ENCODE results near the gene PARD3. TPM values are rescaled to one million over a fixed set of nuclear protein-coding genes. Genes with fewer than 3 reads are reported as not detected.

The PARD3 gene
- total RNA-seq, 2 experiments from 2014 or later, result 0.15 to 0.18 TPM

DNA sequence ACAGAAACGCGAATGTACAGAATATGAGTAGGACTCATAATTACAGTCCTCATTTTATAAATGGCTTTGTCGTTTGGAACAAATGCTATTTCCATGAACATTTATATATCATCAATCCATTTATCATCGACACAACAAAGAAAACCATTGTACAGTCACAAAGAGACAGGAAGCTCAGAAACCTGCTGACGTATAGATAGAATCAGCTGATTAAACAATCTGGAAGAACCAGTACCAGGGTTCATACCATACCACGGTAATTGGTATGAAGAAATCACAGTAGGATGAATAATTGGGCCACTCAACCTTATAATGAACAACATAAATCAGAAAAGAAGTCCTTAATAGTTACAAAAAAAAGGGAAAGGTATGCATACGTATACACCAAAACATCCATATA lies 295.0 kb downstream of the PARD3 start:
- ChIA-PET POLR2A (no interaction called here), CTCF (interaction anchor here (1.4 kb wide), 1 partner anchor 118 kb away, joined by 3 read pairs; no protein-coding TSS in a partner anchor)
- no peak overlapping the region for H3K4me3 Mint-ChIP-seq
- no peak for DNase-seq
- H3K27me3 Mint-ChIP-seq, result peaks cover 10% of the 10 kb centered on the region
- no peaks in the 10 kb centered on the region for H3K36me3 Mint-ChIP-seq (ENCODE audit: low read depth)
- peaks cover 2% of the 10 kb centered on the region for H3K4me1 Mint-ChIP-seq
- H3K9me3 Mint-ChIP-seq, result no peaks in the 10 kb centered on the region
- H3K27ac Mint-ChIP-seq, result no peak overlapping the region

DNA sequence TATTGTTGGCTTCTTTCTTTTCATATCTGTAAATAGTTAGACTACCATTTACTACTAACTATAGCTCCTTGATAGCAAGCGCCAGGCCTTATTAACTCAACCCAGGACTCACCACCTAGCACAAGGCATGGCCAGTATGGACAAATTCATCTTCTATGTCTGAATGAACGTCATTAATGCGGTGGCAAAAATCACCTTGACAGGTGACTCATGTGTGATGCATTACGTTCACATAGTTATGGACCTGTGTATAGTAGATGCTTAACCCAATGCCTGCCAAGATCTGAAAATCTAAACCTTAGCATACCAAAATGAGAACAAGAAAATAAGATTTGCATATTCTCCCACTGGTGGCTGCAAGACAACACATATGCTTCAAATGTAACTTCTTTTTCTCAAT lies 300.8 kb downstream of the PARD3 start:
- no peak overlapping the region for H3K4me3 Mint-ChIP-seq
- POLR2A ChIA-PET, result no interaction called here
- peaks cover 10% of the 10 kb centered on the region for H3K27me3 Mint-ChIP-seq
- no peak overlapping the region for H3K27ac Mint-ChIP-seq
- DNase-seq, result no peak
- no peaks in the 10 kb centered on the region for H3K4me1 Mint-ChIP-seq
- H3K36me3 Mint-ChIP-seq (ENCODE audit: low read depth), result no peaks in the 10 kb centered on the region
- H3K9me3 Mint-ChIP-seq, result no peaks in the 10 kb centered on the region
- CTCF ChIA-PET, result no interaction called here

DNA sequence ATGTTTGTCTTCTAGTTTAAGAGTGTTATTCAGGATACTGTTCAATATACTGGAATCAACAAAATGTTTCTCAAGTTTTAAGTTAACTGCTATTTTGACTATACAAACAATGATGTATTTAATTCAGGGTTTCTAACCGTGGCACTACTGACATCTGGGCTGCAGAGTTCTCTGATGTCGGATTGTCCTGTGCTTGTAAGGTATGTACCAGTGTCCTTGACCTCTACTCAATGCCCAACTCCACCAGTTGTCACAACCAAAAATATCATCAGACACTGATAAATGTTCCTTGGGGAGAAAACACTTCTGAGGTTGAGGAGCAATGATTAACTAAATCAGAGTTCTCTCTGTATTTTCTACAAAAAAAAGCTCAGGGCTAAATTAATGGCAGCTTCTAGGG lies 301.5 kb downstream of the PARD3 start:
- H3K27me3 Mint-ChIP-seq, result peaks cover 10% of the 10 kb centered on the region
- no peak overlapping the region for H3K27ac Mint-ChIP-seq
- ChIA-PET CTCF (no interaction called here), POLR2A (no interaction called here)
- no peaks in the 10 kb centered on the region for H3K9me3 Mint-ChIP-seq
- no peak overlapping the region for H3K4me3 Mint-ChIP-seq
- H3K4me1 Mint-ChIP-seq, result no peaks in the 10 kb centered on the region
- DNase-seq, result no peak
- no peaks in the 10 kb centered on the region for H3K36me3 Mint-ChIP-seq (ENCODE audit: low read depth)

DNA sequence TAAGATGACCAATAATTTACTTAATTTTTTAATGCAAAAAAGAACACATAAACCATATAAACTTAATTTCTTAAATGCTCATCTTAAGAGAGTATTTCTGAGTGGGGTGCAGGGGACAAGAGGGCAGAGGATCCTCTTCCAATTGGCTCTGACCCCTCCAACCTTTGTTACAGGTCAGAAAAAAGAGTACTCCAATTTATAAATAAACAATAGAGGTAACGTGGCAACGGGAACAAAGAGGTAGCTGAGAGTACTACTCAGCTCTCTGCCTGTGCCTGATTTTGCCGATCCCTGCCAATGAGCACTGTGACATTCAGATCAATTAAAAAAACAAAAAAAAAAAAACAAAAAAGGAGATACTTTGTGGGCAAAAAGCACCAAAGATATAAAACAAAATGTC lies 307.9 kb downstream of the PARD3 start:
- ChIA-PET CTCF (no interaction called here), POLR2A (no interaction called here)
- H3K27me3 Mint-ChIP-seq, result peaks cover 8% of the 10 kb centered on the region
- H3K9me3 Mint-ChIP-seq, result no peaks in the 10 kb centered on the region
- DNase-seq, result no peak
- H3K27ac Mint-ChIP-seq, result no peak overlapping the region
- no peaks in the 10 kb centered on the region for H3K4me1 Mint-ChIP-seq
- no peaks in the 10 kb centered on the region for H3K36me3 Mint-ChIP-seq (ENCODE audit: low read depth)
- H3K4me3 Mint-ChIP-seq, result no peak overlapping the region

DNA sequence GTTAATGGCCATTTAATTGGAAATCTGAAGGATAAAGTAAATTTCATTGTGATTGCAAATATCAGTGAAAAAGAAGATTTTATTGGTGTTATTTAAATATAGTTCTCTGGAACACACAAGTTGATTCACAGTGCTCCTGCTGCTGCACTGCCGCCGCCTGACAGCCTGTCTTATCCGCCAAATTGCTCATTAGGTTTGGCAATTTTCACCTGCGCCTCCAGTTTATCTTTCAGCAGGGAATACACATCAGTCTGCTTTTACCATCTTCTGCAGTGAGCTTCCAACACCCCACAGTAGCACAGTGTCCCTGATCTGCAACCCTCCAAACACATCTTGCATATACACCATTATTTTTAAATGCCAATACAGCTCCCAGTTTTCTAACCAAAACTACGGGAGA lies 308.3 kb downstream of the PARD3 start:
- no peak overlapping the region for H3K4me3 Mint-ChIP-seq
- ChIA-PET CTCF (no interaction called here), POLR2A (interaction anchor here (0.6 kb wide), 1 partner anchor 414 kb away, joined by 3 read pairs; no protein-coding TSS in a partner anchor)
- no peaks in the 10 kb centered on the region for H3K36me3 Mint-ChIP-seq (ENCODE audit: low read depth)
- H3K27me3 Mint-ChIP-seq, result peaks cover 8% of the 10 kb centered on the region
- no peaks in the 10 kb centered on the region for H3K9me3 Mint-ChIP-seq
- DNase-seq, result no peak
- no peak overlapping the region for H3K27ac Mint-ChIP-seq
- H3K4me1 Mint-ChIP-seq, result no peaks in the 10 kb centered on the region

DNA sequence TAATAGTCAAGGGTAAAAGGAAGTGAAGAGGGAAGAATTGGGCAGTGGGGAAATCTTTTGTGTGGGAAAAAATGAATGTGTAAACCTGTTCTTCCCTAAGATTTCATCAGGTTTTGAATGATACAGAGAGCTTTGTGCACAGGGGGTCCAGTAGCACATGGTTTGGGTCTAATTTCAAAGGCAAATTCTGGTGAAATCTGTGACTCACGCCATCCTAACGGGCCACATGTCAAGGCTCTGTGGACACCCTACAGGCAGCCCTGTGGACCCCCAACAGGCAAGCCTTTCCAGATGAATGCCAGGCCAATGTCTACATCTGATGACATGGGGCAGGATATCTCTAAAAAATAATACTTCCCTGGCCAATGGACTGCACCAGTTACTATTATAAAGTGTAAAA lies 309.8 kb downstream of the PARD3 start:
- ChIA-PET CTCF (no interaction called here), POLR2A (no interaction called here)
- H3K36me3 Mint-ChIP-seq (ENCODE audit: low read depth), result no peaks in the 10 kb centered on the region
- no peaks in the 10 kb centered on the region for H3K4me1 Mint-ChIP-seq
- peaks cover 6% of the 10 kb centered on the region for H3K27me3 Mint-ChIP-seq
- H3K27ac Mint-ChIP-seq, result no peak overlapping the region
- no peak for DNase-seq
- H3K9me3 Mint-ChIP-seq, result no peaks in the 10 kb centered on the region
- H3K4me3 Mint-ChIP-seq, result no peak overlapping the region

DNA sequence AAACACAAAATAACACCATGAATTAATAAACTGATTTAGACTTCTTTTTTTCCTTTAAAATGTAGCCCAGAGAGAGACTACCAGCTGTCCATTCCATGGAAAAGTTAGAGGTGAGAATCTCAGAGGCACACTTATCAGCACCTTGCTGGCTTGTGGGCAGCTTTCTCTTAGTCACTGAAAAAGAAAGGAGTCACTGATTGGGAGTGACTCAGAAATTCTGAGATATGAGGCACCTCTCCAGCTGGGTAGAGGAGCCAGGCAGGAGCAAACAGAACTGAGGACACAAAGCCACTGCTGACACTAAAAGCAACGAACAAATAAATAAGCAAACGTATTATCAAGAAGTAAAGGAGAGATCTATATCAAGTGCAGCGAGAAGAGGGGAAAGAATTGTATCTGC lies 310.6 kb downstream of the PARD3 start:
- peaks cover 2% of the 10 kb centered on the region for H3K27me3 Mint-ChIP-seq
- ChIA-PET POLR2A (no interaction called here), CTCF (no interaction called here)
- no peak overlapping the region for H3K27ac Mint-ChIP-seq
- H3K9me3 Mint-ChIP-seq, result no peaks in the 10 kb centered on the region
- no peaks in the 10 kb centered on the region for H3K36me3 Mint-ChIP-seq (ENCODE audit: low read depth)
- no peak for DNase-seq
- H3K4me3 Mint-ChIP-seq, result no peak overlapping the region
- no peaks in the 10 kb centered on the region for H3K4me1 Mint-ChIP-seq

DNA sequence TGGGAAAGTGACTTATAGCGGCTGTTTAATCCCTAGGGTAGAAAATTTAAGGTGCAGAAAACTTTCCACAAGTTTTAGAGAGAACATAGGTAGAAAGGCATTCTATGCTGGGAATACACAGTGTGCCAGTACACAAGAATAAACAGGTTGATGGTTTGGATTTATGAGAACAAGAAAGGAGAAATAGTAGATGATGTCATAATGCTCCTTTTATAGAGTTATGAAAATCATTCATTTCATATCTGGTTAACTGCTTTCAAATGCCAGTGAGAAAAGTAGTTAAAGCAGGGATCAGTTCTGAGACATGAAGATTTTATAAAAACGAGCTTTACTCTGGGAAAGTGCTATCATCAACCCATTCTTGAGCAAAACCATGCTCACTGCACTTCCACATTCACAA lies 311.4 kb downstream of the PARD3 start:
- Mint-ChIP-seq H3K36me3 (ENCODE audit: low read depth) (no peaks in the 10 kb centered on the region), H3K9me3 (no peaks in the 10 kb centered on the region), H3K27ac (no peak overlapping the region), H3K4me1 (no peaks in the 10 kb centered on the region), H3K4me3 (no peak overlapping the region), H3K27me3 (peaks cover 2% of the 10 kb centered on the region)
- POLR2A ChIA-PET, result no interaction called here
- no peak for DNase-seq
- CTCF ChIA-PET, result no interaction called here

DNA sequence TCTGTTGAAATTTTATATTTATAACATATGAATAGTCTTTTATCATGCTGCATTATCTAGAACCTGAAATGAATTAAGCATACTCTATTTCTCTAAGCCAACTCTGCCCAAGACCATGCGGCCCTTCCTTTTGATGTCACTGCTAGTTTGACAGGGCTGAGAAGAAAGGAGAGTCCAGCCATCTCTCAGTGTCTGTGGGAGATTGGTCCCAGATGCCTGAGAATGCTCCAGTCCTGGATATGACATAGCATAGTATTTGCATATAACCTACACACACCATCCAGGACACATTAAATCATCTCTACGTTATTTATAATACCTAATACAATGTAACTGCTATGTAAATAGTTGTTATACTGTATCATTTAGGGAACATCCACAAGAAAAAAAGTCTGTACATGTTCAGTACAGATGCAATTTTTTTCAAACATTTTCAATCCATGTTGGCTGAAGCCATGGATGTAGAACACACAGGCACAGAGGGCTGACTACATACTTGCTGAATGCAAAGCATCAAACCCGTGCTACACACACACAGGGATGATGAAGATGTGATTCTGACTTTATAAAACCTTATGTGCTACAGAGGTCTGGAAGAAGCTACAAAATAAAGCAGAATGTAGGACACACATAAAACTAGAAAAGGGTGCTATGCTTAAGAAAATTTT lies 315.4 kb downstream of the PARD3 start:
- no peak overlapping the region for H3K27ac Mint-ChIP-seq
- peaks cover 2% of the 10 kb centered on the region for H3K27me3 Mint-ChIP-seq

DNA sequence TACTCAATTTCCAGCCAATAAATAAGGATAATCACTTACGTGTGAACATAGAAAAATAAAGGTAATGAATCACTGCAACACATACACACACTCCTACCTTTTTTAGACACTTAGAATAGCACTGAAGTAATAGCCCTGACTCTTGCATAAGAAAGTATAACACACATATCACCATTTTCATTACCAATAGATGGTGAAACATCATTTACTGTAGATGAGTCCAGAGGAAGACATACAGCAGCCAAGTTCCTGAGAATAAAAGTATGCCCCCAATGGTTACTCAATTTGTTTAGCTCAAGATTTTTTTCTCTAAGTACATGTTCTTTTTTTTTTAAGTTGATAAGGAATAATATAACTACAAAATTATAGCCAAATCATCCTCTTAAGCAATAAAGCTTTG lies 316.3 kb downstream of the PARD3 start:
- Mint-ChIP-seq H3K4me3 (no peak overlapping the region), H3K4me1 (no peaks in the 10 kb centered on the region), H3K36me3 (ENCODE audit: low read depth) (no peaks in the 10 kb centered on the region), H3K27me3 (peaks cover 2% of the 10 kb centered on the region), H3K27ac (no peak overlapping the region), H3K9me3 (no peaks in the 10 kb centered on the region)
- ChIA-PET POLR2A (no interaction called here), CTCF (no interaction called here)
- no peak for DNase-seq

More for the DNA sequence above, 315.4 kb downstream of the PARD3 start:
- CTCF ChIA-PET, result no interaction called here
- Mint-ChIP-seq H3K4me1 (no peaks in the 10 kb centered on the region), H3K4me3 (no peak overlapping the region), H3K36me3 (ENCODE audit: low read depth) (no peaks in the 10 kb centered on the region), H3K9me3 (no peaks in the 10 kb centered on the region)
- DNase-seq, result no peak
- POLR2A ChIA-PET, result no interaction called here

DNA sequence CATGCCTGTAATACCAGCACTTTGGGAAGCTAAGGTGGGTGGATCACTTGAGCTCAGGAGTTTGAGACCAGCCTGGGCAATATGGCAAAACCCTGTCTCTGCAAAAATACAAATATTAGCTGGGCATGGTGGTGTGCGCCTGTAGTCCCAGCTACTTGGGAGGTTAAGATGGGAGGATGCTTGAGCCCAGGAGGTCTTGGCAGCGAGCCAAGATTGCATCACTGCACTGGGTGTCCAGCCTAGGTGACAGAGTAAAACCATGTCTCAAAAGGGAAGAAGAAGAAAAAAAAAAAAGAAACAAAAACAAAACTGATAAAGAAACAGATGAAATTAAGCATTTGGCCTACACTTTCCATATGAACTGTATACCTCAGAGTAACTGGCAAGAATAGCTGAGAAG lies 319.2 kb downstream of the PARD3 start:
- no peak overlapping the region for H3K27ac Mint-ChIP-seq
- H3K9me3 Mint-ChIP-seq, result no peaks in the 10 kb centered on the region
- no peak overlapping the region for H3K4me3 Mint-ChIP-seq
- peaks cover 2% of the 10 kb centered on the region for H3K27me3 Mint-ChIP-seq
- ChIA-PET POLR2A (no interaction called here), CTCF (no interaction called here)
- H3K4me1 Mint-ChIP-seq, result no peaks in the 10 kb centered on the region
- no peaks in the 10 kb centered on the region for H3K36me3 Mint-ChIP-seq (ENCODE audit: low read depth)
- no peak for DNase-seq

DNA sequence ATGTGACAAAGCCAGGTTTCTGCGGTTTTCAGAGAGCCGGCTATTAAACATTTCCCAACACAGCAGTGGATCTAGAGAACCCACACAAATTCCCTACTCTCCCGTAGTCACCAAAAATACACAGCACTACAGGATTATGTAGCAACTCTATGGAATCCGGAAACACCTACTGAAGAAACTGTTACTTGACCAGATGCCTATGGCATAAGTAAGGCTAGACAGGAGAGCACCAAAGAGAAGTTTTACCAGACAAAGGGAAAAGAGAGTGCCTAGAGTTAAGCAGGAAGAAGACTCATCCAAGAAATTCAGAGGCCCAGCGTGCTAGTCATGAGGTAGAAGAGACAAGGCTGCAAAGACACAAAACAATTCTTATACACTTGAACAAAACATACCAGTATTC lies 321.1 kb downstream of the PARD3 start:
- POLR2A ChIA-PET, result no interaction called here
- Mint-ChIP-seq H3K27me3 (no peaks in the 10 kb centered on the region), H3K4me1 (no peaks in the 10 kb centered on the region), H3K9me3 (no peaks in the 10 kb centered on the region), H3K4me3 (no peak overlapping the region), H3K36me3 (ENCODE audit: low read depth) (no peaks in the 10 kb centered on the region), H3K27ac (no peak overlapping the region)
- CTCF ChIA-PET, result no interaction called here
- DNase-seq, result no peak

DNA sequence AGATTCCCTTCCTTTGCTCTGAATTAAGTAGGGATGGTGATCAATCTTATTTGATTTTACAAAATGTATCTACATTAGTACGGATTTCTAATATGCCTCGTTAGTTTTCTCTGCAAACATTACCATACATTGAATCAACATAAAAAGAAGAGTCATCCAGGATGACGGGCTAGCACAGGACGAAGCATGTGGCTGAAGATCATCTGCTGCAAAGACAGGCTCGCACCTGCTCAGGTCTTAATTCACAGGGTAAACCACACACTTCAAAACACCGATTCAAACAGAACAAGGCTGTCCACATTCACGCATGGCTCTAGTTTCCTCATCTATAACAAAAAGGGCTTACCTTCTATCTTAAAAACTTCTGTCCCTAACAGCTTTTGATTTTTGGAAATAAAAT lies 323.0 kb downstream of the PARD3 start:
- POLR2A ChIA-PET, result no interaction called here
- no peaks in the 10 kb centered on the region for H3K36me3 Mint-ChIP-seq (ENCODE audit: low read depth)
- H3K4me3 Mint-ChIP-seq, result no peak overlapping the region
- no peak overlapping the region for H3K27ac Mint-ChIP-seq
- H3K9me3 Mint-ChIP-seq, result no peaks in the 10 kb centered on the region
- H3K4me1 Mint-ChIP-seq, result no peaks in the 10 kb centered on the region
- CTCF ChIA-PET, result no interaction called here
- H3K27me3 Mint-ChIP-seq, result no peaks in the 10 kb centered on the region
- no peak for DNase-seq

DNA sequence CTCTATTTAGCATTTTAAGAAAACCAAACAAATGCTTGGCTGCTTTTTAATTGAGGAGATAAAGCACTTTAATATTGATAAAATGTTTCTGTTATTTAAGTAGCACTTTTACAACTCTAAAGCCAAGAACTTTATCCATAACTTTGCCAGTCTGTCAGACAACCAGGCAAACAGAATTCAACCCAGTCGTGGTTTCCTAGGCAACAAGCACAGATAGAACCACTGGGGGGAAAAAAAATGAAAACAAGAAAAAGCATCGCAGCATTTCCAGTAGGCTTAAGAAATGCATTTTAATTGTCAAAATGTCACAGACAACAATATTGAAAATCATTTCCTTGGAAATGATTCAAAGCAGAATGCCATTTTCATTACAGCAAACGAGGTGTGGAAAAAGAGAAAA lies 323.4 kb downstream of the PARD3 start:
- H3K36me3 Mint-ChIP-seq (ENCODE audit: low read depth), result no peaks in the 10 kb centered on the region
- no peaks in the 10 kb centered on the region for H3K9me3 Mint-ChIP-seq
- CTCF ChIA-PET, result no interaction called here
- H3K4me3 Mint-ChIP-seq, result no peak overlapping the region
- H3K27me3 Mint-ChIP-seq, result no peaks in the 10 kb centered on the region
- no peak overlapping the region for H3K27ac Mint-ChIP-seq
- no peak for DNase-seq
- POLR2A ChIA-PET, result no interaction called here
- no peaks in the 10 kb centered on the region for H3K4me1 Mint-ChIP-seq

Data from activated CD4-positive, alpha-beta memory T cell treated with anti-CD3 and anti-CD28 coated beads, Interleukin-2, amount 10 ng/mL, durations not matched to agents 7 days and 5 days (primary cell).